Measurements from ENCODE around the gene PRUNE2.

DNA sequence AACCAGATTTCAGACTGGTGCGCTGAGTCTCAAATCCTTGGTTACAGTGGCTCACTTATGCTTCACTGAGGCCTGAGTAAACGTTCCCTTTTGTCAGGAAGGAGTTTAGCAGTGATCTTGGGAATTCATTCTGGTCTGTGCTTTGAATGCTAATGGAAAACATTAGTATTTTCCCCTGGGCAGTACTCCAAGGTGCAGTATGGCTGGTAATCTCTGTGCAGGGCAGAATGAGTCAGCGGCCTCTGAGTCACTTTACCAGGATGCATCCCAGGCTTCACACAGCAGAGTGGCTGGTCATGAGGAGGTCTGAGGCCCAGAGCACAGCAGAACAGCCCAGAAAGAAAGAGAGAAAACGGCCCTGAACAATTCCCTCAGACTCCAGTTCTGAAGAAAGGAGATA, 87.6 kb downstream of the PRUNE2 start:
- TF ChIP-seq, protein P1, sequence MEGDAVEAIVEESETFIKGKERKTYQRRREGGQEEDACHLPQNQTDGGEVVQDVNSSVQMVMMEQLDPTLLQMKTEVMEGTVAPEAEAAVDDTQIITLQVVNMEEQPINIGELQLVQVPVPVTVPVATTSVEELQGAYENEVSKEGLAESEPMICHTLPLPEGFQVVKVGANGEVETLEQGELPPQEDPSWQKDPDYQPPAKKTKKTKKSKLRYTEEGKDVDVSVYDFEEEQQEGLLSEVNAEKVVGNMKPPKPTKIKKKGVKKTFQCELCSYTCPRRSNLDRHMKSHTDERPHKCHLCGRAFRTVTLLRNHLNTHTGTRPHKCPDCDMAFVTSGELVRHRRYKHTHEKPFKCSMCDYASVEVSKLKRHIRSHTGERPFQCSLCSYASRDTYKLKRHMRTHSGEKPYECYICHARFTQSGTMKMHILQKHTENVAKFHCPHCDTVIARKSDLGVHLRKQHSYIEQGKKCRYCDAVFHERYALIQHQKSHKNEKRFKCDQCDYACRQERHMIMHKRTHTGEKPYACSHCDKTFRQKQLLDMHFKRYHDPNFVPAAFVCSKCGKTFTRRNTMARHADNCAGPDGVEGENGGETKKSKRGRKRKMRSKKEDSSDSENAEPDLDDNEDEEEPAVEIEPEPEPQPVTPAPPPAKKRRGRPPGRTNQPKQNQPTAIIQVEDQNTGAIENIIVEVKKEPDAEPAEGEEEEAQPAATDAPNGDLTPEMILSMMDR (IDR thresholded peaks at IDR 0.05) = no peak
- peak in 1 of 2 donors; percentile 49 for TF ChIP-seq POLR2A (IDR thresholded peaks at IDR 0.05)

All from adrenal gland (tissue), 5 donors.